GM13976 (cell line): Measurements from ENCODE around the gene POMT1.
"Not testable (repeated sequence)": the region's sequence is repeated elsewhere in the genome, so short reads cannot be mapped to it uniquely, and the experiment has no call there.

Experiments
- DNase-seq: peaks from one replicate; pipeline ENCODE4 v3.0.0; 2012; ENCODE audit warnings: low spot score
- CTCF ChIP-seq: IDR thresholded peaks from 2 replicates; pipeline ENCODE4 v1.5.1; 2012; ENCODE audit warnings: borderline replicate concordance, mild to moderate bottlenecking; ENCODE audit not compliant: insufficient read depth; ENCODE audit errors: extremely low read depth, missing control alignments, control extremely low read depth
- in situ Hi-C: fragments of 300-500 bp; cut with MboI; formaldehyde crosslinking; loops from one replicate; pipeline ENCODE4 v1.12.0; 2022; ENCODE audit warnings: low sequenced_read_pairs, mixed read lengths, inconsistent platforms; ENCODE audit not compliant: unreplicated experiment

Gene POMT1

GRCh38 chr9:131543141-131543540, 40.4 kb downstream of the POMT1 start:
- in situ Hi-C loops: no loop called here
- no peak for DNase-seq
- no peak for TF ChIP-seq CTCF

GRCh38 chr9:131545003-131545785, 42.5 kb downstream of the POMT1 start, which contains the start of gene PRRT1B:
Gene PRRT1B, plus strand, starts transcription at chr9:131545523. Its CDS starts 93 bp downstream, at chr9:131545616.
- no peak for DNase-seq
- in situ Hi-C loops: no loop called here
- no peak for TF ChIP-seq CTCF

- in situ Hi-C loops: no loop called here
- peak; percentile 46 for DNase-seq
- TF ChIP-seq CTCF: no peak
These were observed 43.1 kb downstream of the POMT1 start for GRCh38 chr9:131545786-131546335.

- peak; percentile 31 for DNase-seq
- in situ Hi-C loops: no loop called here
These were observed 43.8 kb downstream of the POMT1 start for GRCh38 chr9:131546336-131547084.

GRCh38 chr9:131549186-131549585, 46.5 kb downstream of the POMT1 start:
- DNase-seq, in situ Hi-C loops: not testable (repeated sequence)

More at GRCh38 chr9:131546336-131547084, 43.8 kb downstream of the POMT1 start:
- TF ChIP-seq CTCF: no peak

- DNase-seq, in situ Hi-C loops: not testable (repeated sequence)
These were observed 47.7 kb downstream of the POMT1 start for GRCh38 chr9:131550465-131550864.

GRCh38 chr9:131552030-131552429, 49.3 kb downstream of the POMT1 start:
- in situ Hi-C loops: no loop called here
- TF ChIP-seq CTCF: no peak

More at GRCh38 chr9:131552030-131552429, 49.3 kb downstream of the POMT1 start:
- no peak for DNase-seq
